DMS 273 treated with DMSO at 0.1 percent for 48 hours (cell line): Measurements from ENCODE around the gene IMP3.
A peak's percentile ranks its signal among the peaks of the same experiment; 100 is the strongest.

ENCODE experiments used
- DNase-seq: peaks from one replicate; lab custom pipeline; 2025; lab: John Stamatoyannopoulos, UW

Gene IMP3

DNA sequence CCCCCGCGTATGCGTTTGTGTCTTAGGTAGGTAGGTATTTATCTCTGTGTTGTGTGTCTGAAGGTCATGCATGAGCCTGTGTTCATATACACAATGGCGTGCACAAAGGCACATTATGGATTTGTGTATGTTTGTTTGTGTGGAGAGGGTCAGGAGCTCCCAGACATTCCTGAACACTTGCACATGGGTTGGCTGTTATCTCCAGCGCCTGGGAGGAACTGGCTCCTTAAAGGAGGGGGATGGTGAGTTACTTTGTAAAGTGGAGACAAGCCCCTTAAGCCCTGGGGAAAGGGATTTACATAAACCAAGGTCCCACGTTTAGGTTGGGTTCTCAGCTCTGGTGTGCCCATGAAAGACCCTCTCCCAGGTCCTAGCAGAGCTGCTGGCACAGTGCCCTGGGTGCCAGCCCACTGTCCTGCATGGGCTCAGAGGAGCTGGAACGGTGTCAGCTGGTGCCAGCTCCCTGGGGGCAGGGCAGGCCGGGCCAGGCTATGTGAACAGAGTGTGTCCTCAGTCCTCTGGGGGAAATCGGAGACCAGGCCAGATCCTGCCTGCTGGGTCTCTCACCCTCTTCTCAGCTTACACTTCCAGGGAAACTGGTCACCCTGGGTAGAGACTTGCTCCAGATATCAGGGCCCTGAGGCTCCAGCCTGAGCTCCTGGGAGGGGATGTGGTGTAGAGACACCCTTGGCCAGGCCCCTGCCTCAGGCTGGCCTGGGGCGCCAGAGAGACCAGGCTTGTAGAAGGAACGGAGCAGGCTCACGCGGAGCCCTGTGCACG is 32.8 kb upstream of the IMP3 start:
- DNase-seq, result no peak

DNA sequence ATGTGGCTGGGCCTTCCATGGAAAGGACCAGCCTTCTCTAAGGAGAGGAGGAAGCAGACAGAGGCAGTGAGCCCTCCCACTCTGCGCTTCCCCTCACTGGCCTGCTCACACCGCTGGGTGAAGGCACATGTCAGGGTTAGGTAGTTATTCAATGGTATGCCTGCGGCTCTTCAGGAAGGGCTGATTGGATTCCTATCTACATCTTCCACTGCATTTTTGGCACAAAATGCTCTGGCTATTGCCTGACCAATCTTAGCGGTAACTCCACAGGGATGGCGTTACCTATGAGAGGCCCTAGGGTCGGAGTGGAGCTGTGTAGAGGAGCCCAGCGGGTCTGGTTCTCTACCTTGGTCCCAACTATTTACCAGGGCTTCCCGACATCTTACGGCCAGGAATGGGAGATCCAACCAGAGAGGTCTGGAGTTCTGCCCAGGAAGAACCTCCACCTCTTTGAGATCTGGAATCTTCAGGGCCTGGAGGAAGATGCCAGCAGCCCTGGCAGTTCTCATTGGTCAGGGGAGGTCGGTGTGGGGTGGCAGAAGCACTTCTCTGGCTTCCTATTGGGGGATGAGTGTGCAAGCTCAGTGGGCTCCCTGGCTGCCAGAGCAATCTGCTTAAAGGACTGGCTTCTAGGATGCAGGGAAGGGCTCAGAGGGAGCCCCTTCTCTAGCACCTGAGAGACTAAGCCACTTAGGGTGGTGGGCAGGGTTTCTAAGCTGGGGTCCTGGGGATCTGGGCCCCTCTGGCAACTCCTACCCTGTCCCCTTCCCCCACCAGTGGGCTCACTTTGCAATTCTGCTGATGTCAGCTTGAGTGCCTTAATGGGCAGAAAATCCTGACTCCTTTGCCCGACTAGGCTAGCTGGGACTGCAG is 31.9 kb upstream of the IMP3 start:
- DNase-seq, result no peak

DNA sequence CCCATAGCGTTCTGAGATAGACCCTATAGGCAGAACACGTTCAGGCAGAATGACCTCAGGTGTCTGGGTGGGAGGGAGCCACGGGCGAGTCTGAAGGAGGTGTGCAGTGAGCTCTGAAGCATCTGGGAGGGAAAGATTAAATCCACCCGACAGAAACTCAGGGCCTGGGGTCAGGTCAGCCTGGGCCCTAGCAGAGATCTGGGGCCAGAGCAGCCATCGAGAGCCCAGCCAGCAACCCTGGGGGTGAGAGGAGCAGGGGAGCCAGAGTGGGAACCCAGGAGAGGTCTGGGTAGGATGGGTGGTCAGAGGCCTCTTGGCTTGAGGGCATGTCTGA is 29.8 kb upstream of the IMP3 start:
- no peak for DNase-seq

DNA sequence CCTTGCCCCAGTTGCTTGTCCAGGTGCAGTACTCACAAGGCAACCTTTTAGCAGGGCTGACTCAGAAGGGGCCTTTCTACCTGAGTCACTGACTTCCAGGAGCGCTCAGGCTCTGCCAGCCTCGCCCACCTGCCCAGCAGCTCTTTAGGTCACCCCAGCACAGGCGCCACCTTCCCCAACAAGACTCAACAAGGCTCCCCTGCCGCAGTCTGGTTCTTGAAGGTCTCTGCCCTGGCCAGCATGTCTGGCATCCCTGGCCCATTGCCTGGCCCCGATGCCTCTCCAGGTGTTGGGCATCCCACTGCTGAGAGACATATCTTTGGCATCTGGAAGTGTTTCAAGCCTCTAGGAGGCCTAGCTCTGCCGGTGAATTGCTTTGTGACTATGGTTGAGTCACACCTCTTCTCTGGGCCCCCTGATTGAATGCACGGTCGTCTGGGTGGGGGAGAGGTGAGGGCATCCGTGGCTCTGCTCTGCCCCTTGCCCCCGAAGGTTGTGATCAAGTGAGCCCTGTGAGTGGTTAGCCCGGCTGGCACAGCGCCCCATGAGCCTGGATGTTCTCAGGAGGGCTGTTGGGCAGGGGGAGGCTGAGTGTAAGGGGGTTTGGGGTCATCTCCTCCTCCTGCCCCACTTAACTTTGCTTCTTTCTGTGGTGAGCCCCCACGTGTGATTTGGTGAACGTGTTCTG is 29.3 kb upstream of the IMP3 start:
- DNase-seq, result no peak

DNA sequence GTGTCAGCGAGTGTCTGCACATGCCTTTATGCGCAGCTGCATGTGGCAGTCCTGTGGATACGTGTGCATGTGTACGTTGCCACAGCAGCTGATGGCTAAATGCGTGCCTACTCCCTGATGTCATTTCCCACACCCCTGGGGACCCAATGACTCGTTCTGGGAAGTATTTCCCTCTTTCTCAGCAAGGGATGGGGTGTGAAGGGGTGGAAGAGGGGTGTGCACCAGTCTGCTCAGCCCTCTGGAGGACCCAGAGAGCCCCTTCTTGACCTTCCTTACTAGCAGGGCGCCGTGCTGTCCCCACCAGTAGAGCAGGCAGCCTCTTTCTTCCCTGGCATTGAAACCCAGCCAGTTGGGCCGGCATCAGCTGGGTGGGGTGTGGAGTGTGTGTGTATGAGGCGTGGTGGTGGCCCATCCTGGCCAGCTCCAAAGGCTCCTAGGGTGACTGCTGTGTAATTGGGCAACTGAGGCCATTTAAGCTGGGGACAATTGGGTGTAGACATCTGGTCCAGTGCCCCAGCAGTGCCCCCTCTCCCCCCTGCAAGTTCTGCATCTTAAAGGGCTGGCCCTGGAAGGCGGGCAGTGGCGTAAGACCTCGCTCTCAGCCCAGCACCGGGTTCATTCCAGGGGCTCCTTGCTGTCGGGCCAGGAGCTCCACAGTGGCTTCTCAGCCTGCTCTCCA is 26.9 kb upstream of the IMP3 start:
- DNase-seq, result no peak

GRCh38 chr15:75663931-75664421 is 24.0 kb upstream of the IMP3 start:
- DNase-seq, result no peak

DNA sequence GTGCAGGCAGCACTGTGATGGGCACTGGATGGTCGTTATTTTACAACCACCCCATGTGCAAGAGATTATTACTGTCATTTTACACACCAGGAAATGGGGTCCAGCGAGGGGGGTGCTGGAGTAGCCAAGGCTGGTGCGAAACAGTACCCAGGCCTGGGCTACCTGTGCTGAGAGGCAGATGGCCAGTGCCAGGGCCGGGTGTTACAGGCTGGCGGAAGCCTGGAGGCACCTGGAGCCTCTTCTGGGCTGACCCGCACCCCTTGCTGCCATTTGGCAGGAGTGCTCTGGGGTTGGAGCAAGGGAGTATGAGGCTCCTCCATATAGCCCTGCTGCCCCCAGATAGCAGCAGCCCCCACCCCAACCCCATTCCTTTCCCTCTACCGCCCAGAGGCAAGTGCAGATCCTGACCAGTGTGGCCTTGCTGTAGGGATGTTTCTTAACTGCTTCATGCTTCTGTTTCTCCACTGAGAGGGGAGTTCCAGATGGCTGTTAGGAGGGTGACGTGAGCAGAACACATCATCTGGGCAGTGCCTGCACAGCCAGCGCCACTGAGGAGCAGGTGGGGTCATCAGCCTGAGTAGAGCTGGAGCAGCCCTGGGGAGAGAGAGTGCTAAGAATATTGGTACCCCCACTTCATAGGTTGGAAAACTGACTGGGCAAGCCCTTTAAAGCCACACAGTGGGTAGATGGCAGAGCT is 22.9 kb upstream of the IMP3 start:
- no peak for DNase-seq

DNA sequence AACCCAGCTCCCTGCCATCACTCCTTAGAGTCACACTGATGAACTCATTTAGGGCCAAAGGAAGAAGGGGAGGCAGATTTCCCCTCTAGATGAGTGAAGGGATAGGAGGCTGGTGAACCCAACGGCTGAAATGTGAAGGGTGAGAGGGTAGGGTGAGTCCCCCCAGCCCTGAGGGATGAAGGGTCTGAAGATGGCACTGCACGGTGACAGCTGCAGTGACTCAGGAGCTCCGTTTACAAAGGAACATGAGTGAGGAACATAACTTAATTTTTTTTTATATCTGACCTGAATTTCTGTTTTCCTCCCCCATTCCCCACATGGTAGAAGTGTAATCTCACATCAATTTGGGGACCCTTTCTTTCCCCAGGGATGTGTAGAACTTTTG is 21.7 kb upstream of the IMP3 start:
- DNase-seq, result no peak

- DNase-seq, result peak; percentile 18
Observed at GRCh38 chr15:75661100-75661755, 21.2 kb upstream of the IMP3 start.

DNA sequence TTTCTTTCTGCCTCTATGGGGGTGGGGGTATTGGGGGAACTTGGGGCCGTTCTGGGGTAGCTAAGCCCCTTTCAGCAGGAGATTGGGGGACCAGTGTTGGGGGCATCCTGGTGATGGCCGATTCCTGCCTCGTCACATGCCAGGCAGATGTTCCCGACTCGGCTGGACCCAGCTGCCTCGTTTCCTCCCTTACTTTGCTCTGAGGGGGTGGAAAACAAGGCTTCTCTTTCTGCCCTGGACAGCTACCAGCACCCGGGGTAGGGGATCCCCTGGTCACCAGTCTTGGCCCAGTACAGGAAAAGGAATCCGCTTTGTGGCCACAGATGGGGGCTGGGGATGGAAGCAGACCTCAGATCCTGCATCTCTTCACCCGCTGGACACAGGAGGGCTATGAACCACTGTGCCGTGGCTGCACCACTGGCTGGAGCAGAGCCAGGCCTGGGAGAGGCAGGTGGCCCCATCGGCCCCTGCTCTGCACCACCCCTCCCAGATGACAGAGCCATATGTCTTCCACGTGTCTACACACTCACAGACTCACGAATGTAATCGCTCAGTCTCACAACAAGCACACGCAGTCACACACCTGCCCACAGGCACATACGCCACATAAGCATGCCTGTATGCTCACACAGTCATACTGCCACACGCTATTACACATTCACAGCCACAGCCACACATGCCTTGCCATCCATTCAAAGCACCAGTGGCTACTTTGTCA is 20.1 kb upstream of the IMP3 start:
- DNase-seq, result peak; percentile 43

- no peak for DNase-seq
Observed at GRCh38 chr15:75659141-75659771, 19.2 kb upstream of the IMP3 start.

DNA sequence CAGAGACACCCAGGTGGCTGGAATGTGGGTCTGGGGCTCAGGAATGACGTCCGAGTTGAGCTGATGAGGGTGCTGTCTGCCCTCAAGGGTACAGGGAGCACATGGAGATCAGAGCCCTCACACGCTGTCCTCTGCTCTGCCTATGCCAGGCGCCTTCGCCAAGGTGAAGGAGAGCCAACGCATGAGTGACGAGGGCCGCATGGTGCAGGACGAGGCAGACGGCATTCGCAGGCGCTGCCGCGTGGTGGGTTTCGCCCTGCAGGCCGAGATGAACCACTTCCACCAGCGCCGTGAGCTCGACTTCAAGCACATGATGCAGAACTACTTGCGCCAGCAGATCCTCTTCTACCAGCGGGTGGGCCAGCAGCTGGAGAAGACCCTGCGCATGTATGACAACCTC is 16.8 kb upstream of the IMP3 start:
- no peak for DNase-seq

- DNase-seq, result no peak
Observed at GRCh38 chr15:75656331-75656730, 16.3 kb upstream of the IMP3 start.

GRCh38 chr15:75655931-75656330 is 15.9 kb upstream of the IMP3 start:
- no peak for DNase-seq

GRCh38 chr15:75654201-75654907 is 14.3 kb upstream of the IMP3 start:
- DNase-seq, result no peak

GRCh38 chr15:75653347-75653913 is 13.4 kb upstream of the IMP3 start:
- no peak for DNase-seq

DNA sequence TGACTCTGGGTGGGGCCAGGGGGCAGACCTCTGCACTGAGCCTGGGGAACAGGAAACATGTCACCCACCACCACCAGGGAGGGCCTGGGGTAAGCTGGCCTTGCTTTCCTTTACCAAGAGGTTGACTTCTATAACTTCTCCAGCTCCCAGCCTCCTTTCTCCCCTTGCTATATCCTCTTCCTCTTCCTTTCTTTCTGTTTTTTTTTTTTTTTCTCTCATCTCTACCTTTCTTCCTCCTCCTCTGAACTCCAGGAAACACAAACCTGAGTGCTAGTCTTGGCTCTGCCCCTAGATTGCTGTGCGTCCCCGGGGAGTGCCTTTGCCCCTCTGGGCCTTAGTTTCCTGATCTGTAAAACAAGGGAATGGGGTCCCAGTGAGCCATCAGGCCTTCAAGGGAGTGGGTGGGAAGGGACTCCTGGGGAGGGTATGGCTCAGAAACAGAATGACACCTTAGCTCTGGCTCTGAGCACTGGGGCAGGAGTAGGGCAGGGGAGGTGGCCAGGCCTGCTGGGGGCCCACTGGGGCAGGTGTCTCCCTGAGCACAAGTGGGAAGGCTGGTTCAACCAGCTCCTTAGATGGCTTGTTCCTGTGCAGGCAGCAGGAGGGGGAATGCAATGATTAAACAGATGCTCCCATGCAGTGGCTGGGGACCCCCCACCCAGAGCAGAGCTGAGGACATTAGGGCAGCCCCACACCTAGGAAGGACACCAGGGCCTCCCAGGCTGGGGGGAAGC is 12.0 kb upstream of the IMP3 start:
- DNase-seq, result no peak
